ENCODE results near the gene LHPP.

- TF ChIP-seq EZH2 (IDR thresholded peaks at IDR 0.05; ENCODE audit: low read depth) = no peak
- TF ChIP-seq CTCF (conservative IDR thresholded peaks at IDR 0.05) = no peak
These were observed 168.2 kb downstream of the LHPP start for GRCh38 chr10:124629842-124630241.
